Measurements from ENCODE around the gene ZSWIM3.

GRCh38 chr20:45842169-45842812, 15.1 kb upstream of the ZSWIM3 start:
- TF ChIP-seq RBM22 (optimal IDR thresholded peaks at IDR 0.05; ENCODE audit: low read length): no peak
- TF ChIP-seq SNAI1 (CRISPR knock-in tag; IDR thresholded peaks at IDR 0.05; ENCODE audit: borderline replicate concordance): no peak
- TF ChIP-seq POLR2A (IDR thresholded peaks at IDR 0.05; ENCODE audit: insufficient read depth in 1 of 2, low read depth in 2 of 2, low read length in 2 of 2): no peak
- TF ChIP-seq FOXP4 (CRISPR knock-in tag; IDR thresholded peaks at IDR 0.05): no peak
- TF ChIP-seq ATF7-NPFF (CRISPR knock-in tag; IDR thresholded peaks at IDR 0.05; ENCODE audit: low read depth): no peak
- TF ChIP-seq RNF2 (conservative IDR thresholded peaks at IDR 0.05; ENCODE audit: low read depth): no peak
- TF ChIP-seq TARDBP (CRISPR knock-in tag; IDR thresholded peaks at IDR 0.05): no peak
- TF ChIP-seq CBFB (CRISPR knock-in tag; IDR thresholded peaks at IDR 0.05): no peak
- TF ChIP-seq, protein P1, sequence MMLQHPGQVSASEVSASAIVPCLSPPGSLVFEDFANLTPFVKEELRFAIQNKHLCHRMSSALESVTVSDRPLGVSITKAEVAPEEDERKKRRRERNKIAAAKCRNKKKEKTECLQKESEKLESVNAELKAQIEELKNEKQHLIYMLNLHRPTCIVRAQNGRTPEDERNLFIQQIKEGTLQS (CRISPR knock-in tag; IDR thresholded peaks at IDR 0.05): no peak

All from HepG2 (cell line).